Sigmoid colon (tissue), 4 donors: ENCODE measurements around the gene STAG1.

Source experiments
- EP300 ChIP-seq, 4 donors: sonication (generic); formaldehyde crosslinking; IDR thresholded peaks; one replicate each; pipeline ENCODE4 v1.6.1; 2017; ENCODE audit warnings: antibody characterized with exemption in 4 of 4
- POLR2A ChIP-seq, 2 donors: fragments of 450-650 bp; IDR thresholded peaks; one replicate each; pipeline ENCODE4 v1.6.1; 2016; ENCODE audit warnings: antibody characterized with exemption in 2 of 2, mild to moderate bottlenecking in 2 of 2, moderate library complexity in 2 of 2
- POLR2AphosphoS5 ChIP-seq, 4 donors: sonication (generic); formaldehyde crosslinking; IDR thresholded peaks; one replicate each; pipeline ENCODE4 v1.6.1; 2017; ENCODE audit warnings: antibody characterized with exemption in 4 of 4
- TF ChIP-seq, protein P1 (sequence below), 4 experiments: fragments of 450-650 bp in 3 of 4; fragments of 200-600 bp in 1 of 4; IDR thresholded peaks; one replicate each; pipeline ENCODE4 v1.5.1; 2016 to 2019; ENCODE audit warnings: antibody characterized with exemption in 4 of 4, mild to moderate bottlenecking in 3 of 4, moderate library complexity in 2 of 4

DNA sequence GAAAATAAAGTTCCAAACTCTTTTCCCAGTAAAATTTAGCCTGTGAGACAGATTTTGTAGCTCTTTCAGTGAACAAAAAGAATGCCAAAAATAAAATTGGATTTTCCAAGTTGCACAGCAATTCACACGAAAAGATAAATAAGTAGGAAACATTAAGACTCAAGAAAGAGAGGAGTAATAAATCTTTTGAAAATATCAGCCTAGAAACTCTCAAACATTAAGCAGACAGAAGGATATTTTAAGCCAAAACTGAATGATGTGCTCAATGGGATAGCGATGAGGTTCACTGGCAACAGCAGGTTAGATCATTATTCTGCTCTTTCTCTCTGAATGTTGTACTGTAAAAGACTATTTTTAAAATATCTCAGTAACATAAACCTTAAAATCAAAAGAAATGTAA, 115.0 kb downstream of the STAG1 start:
- TF ChIP-seq EP300 (IDR thresholded peaks at IDR 0.05) (no peak), POLR2A (IDR thresholded peaks at IDR 0.05) (no peak), POLR2AphosphoS5 (IDR thresholded peaks at IDR 0.05) (no peak)
- TF ChIP-seq, protein P1, sequence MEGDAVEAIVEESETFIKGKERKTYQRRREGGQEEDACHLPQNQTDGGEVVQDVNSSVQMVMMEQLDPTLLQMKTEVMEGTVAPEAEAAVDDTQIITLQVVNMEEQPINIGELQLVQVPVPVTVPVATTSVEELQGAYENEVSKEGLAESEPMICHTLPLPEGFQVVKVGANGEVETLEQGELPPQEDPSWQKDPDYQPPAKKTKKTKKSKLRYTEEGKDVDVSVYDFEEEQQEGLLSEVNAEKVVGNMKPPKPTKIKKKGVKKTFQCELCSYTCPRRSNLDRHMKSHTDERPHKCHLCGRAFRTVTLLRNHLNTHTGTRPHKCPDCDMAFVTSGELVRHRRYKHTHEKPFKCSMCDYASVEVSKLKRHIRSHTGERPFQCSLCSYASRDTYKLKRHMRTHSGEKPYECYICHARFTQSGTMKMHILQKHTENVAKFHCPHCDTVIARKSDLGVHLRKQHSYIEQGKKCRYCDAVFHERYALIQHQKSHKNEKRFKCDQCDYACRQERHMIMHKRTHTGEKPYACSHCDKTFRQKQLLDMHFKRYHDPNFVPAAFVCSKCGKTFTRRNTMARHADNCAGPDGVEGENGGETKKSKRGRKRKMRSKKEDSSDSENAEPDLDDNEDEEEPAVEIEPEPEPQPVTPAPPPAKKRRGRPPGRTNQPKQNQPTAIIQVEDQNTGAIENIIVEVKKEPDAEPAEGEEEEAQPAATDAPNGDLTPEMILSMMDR (IDR thresholded peaks at IDR 0.05) = no peak
